NCI-H1105 (cell line): ENCODE results near the gene EIF6.
"Not testable (repeated sequence)": the region's sequence is repeated elsewhere in the genome, so short reads cannot be mapped to it uniquely, and the experiment has no call there.

Experiments
- DNase-seq: peaks from one replicate; lab custom pipeline; 2025; lab: John Stamatoyannopoulos, UW

Gene EIF6

GRCh38 chr20:35284267-35284991 is at the start of gene EIF6:
TSS of gene EIF6 (minus strand) at chr20:35284772. CDS start at chr20:35284487, 285 bp downstream.
- DNase-seq: peak; percentile 91

GRCh38 chr20:35333606-35334005 is 49.0 kb upstream of the EIF6 start:
- DNase-seq: no peak

GRCh38 chr20:35332540-35333200 is 48.1 kb upstream of the EIF6 start:
- no peak for DNase-seq

DNA sequence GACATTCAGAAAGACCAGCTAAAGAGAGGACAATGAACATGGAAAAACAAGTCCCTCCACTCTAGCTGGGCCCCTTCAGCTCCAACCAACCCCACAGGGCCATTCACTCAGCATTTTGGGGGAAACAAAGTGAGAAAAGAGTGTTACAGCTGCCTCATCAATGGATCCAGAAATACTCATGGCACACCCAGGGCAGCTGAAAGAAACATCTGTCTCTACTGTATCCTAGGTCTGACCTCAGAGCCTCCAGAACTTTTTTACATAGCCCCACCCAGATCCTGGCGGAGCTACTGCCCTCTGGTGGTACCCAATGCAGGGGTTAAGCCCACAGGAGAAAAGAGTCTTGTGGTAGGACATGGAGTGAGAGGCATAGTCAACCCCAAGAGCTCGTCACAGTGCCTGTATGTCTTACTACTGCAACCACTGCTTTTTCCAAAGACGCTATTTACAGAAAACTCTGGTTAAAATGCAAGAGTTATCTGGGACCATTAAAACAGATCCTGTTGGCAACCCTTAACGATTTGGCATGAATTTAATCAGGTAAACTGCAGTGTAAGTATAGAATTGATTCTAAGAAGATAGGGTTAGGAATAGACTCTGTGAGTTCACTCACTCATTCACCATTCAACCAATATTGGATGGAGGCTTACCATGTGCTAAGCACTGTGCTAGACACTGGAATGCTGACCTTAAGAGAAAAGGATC is 45.0 kb upstream of the EIF6 start:
- peak; percentile 9 for DNase-seq

- no peak for DNase-seq
These were observed 44.1 kb upstream of the EIF6 start for GRCh38 chr20:35328689-35329088.

- DNase-seq: no peak
These were observed 43.6 kb upstream of the EIF6 start for GRCh38 chr20:35328095-35328685.

- no peak for DNase-seq
These were observed 42.8 kb upstream of the EIF6 start for GRCh38 chr20:35327074-35327976.

DNA sequence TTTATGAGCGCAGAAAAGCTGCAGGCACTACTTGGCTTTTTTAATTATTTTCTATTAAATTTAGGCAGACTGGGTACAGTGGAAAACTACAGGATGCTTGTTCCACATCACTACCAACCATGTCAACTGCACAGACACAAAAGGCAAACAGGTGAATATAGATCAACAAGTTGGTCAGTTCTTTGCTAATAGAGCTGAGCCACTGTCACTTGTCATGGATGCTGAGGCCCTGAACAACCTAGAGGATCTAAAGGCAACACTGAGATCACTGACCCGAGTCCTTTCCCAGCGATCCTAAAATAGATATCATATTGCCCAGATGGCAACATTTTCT is 42.1 kb upstream of the EIF6 start:
- DNase-seq: no peak

DNA sequence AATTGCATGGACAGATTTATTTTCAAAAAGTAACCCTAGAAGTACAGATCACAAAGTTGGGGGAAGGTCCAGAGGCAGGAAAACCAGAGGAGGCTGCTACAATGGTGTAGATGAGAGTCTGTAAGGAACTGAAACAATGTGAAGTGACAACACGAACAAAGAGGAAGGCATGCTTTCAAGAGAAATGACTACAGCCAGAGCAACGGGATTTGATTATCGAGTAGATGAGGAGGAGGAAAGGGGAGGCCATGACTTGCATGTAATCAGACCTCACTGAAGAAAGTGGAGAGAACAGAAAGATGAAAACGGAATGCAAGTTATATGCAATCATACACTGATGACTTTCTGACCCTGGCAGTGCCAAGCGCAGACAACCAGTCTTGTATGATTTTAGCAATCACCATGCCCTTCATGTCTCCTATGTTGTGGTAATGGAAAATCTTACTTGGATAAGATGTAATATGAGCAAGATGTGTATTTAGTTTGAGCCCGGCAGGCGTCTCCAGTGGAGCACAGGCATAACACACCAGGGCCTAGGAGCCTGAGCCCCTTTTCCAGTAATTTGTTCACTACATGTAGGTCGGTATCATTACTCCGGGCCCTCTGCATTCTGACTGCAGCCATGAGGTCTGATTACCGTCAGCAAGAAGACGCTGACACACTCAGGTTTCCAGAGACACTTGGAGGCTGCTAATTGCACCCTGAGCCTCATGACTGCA is 41.6 kb upstream of the EIF6 start:
- no peak for DNase-seq

DNA sequence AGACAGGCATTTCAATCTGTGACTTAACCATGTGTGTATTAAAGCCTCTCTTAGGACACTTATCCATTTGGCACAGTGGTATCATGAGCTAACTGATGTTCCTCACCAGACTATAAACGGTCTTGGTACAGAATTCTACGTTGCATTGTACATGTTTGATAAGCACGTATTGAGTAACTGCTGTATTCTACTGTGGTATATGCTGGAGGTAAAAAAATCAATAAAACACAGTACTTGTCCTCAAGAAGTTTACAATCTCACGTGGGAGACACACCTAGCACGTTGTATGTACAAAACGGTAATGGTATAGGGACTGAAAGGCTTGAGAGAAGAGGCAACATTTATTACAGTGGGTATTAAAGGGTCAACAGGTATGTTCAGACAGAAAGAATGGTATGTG is 40.8 kb upstream of the EIF6 start:
- no peak for DNase-seq

GRCh38 chr20:35320396-35321126 is 36.0 kb upstream of the EIF6 start:
- DNase-seq: no peak

GRCh38 chr20:35319871-35320197 is 35.3 kb upstream of the EIF6 start:
- DNase-seq: no peak

DNA sequence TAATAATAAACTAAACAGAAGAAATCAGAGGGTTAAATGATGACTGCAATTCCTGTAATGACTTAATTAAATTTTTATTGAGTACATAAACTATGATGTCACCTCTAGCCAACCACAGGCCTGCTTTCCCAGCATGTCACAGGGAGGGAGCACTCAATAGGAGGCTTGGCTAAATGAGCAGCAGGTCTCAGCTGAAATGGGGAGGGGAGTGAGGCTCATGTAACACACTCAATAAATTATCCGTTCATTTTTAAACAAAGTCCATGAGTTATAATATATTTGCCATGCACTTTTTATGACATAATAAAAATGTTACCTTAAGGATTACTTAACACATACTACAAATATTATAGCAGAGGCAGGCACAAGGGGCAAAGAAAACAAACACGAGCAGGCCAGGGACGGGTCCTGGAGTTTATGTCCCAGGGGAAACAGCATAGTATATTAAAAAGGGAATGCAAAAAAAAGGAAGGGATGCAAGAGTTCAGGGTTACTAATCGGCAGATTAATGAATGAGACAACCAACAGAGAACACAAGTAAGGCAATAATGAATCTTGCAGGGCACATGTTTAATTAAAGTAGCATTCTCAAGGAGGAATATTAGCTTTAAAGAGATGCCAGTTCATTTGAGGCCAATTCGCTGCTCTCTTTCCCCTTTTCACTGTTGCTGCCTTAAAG is 34.8 kb upstream of the EIF6 start:
- DNase-seq: no peak

GRCh38 chr20:35318502-35319157 is 34.1 kb upstream of the EIF6 start:
- DNase-seq: no peak

DNA sequence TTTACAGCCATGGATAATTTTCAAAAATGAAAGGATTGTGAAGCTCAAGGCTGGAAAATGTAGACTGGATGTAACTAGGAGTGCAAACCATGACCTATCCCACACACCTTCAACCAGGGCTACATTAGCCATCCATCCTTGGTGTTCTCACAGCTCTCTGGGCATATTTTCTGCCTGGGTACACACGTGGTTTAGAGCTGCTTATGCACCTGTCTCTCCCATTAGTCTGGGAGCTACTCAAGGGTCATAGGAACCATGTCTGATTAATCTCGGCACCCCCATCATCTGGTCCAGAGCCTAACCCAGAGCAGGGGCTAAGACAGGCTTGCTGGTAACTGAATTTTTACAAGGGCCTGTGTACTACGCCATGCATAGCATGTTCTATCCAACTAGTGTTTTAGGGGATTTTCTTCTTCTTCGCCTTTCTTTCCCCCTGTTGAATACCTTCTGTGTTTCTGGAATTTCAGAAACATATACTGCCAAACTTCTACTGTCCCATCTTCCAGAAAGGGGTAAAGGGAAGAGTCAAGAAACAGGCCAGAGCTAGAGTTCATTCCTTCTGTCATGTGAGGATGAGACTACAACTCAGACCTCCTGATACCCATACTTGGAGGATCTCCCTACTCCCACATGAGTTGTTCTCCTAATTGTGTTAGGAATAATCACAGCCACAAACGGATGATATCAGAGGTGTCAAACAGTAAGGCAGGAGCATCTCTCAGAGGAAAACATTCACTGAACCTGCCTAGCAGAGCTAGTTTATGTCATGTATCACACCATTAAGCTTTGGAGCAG is 33.0 kb upstream of the EIF6 start:
- DNase-seq: no peak

- DNase-seq: no peak
These were observed 31.5 kb upstream of the EIF6 start for GRCh38 chr20:35316086-35316485.

- DNase-seq: not testable (repeated sequence)
These were observed 31.1 kb upstream of the EIF6 start for GRCh38 chr20:35315632-35316020.

GRCh38 chr20:35314816-35315631 is 30.5 kb upstream of the EIF6 start:
- no peak for DNase-seq
